ENCODE data around the gene NRXN3.

Gene NRXN3

DNA sequence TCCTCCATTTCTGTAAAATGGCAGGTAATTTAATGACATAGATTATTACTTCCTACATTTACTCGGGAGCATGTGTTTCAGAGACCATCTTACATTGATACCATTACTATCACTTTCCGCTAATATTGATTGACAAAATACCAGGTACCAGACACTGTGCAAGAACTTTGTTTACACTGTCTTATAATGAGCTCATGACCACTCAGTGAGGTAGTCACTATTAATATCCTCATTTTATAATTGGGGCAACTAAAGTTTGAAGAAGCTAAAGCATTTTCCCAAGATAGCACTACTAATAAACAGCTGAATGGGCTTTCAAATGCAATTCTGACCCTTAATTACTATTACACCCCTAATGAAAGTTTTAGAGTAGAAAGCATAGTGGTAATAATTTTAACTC is 1306.4 kb downstream of the NRXN3 start:
- WGBS (ENCODE audit: insufficient coverage), result 94% methylated on average over 2 of the region's 2 CpGs
- CTCF ChIA-PET, result no interaction called here
- DNase-seq, result no peak
- no peaks in the 10 kb centered on the region for H3K27me3 ChIP-seq (replicated peaks in 2 of 5; ENCODE audit: control insufficient read depth in 4 of 5, insufficient read depth in 5 of 5, low read length in 4 of 5)
- no peak overlapping the region for H3K27ac ChIP-seq (ENCODE audit: insufficient read depth in 1 of 2, low read depth in 1 of 2, low read length in 2 of 2, poor library complexity in 1 of 2, severe bottlenecking in 2 of 2)
- H3K4me1 ChIP-seq (ENCODE audit: control extremely low read depth in 1 of 4, control insufficient read depth in 4 of 4, insufficient read depth in 4 of 4, low read length in 3 of 4), result no peaks in the 10 kb centered on the region
- POLR2A ChIA-PET, result no interaction called here
- H3K4me3 ChIP-seq (ENCODE audit: control insufficient read depth in 1 of 7, extremely low read depth in 1 of 7, insufficient read depth in 4 of 7, low read depth in 2 of 7, low read length in 6 of 7), result no peak overlapping the region
- H3K9me3 ChIP-seq (ENCODE audit: control extremely low read depth in 1 of 5, control insufficient read depth in 4 of 5, insufficient read depth in 2 of 5, low read depth in 1 of 5, low read length in 4 of 5), result no peaks in the 10 kb centered on the region
- H3K36me3 ChIP-seq (ENCODE audit: control insufficient read depth in 4 of 4, insufficient read depth in 4 of 4, low read length in 3 of 4), result no peaks in the 10 kb centered on the region

DNA sequence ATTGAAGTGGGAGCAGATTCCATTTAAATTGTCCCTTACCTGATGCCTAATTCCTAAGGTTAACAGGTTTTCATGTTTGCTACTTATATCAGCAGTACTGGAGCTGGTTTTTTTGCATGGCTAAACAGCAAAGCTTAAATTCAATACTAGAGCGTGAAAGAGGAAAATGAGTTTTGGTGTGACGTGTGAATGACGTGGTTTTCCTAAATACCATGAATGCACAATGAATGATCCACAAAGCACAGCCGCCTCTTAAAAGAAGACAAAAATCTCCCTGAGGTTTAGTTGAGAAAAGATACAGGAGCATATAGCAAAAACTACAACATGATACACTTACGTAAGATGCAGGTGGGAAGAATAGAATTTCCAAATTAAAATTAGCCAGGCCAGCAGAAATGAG is 1310.0 kb downstream of the NRXN3 start:
- WGBS (ENCODE audit: insufficient coverage), result 100% methylated on average over 2 of the region's 5 CpGs
- CTCF ChIA-PET, result no interaction called here
- POLR2A ChIA-PET, result no interaction called here
- Histone ChIP-seq H3K9me3 (ENCODE audit: control extremely low read depth in 1 of 5, control insufficient read depth in 4 of 5, insufficient read depth in 2 of 5, low read depth in 1 of 5, low read length in 4 of 5) (no peaks in the 10 kb centered on the region), H3K36me3 (ENCODE audit: control insufficient read depth in 4 of 4, insufficient read depth in 4 of 4, low read length in 3 of 4) (no peaks in the 10 kb centered on the region), H3K27me3 (replicated peaks in 2 of 5; ENCODE audit: control insufficient read depth in 4 of 5, insufficient read depth in 5 of 5, low read length in 4 of 5) (no peaks in the 10 kb centered on the region), H3K4me3 (ENCODE audit: control insufficient read depth in 1 of 7, extremely low read depth in 1 of 7, insufficient read depth in 4 of 7, low read depth in 2 of 7, low read length in 6 of 7) (no peak overlapping the region), H3K4me1 (ENCODE audit: control extremely low read depth in 1 of 4, control insufficient read depth in 4 of 4, insufficient read depth in 4 of 4, low read length in 3 of 4) (no peaks in the 10 kb centered on the region), H3K27ac (ENCODE audit: insufficient read depth in 1 of 2, low read depth in 1 of 2, low read length in 2 of 2, poor library complexity in 1 of 2, severe bottlenecking in 2 of 2) (no peak overlapping the region)
- DNase-seq, result no peak

DNA sequence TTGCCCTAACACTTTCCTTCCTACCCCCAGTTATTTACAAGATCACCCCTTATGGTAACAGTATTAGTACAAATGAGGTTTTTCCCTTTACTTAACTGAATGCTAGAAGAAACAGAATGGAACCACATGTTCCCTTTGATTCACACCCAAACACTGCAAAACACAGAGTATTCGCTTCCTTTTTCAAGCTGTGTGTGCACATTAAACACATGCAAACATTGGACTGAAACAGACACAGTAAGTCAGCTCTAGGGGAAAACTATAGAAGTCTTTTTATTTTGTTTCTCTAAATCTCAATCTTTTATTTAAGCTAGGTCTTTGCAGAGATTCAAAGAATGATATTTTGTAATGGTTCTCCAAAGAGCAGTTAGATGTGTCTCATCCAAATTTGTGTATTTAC is 1312.7 kb downstream of the NRXN3 start:
- no peak for DNase-seq
- Histone ChIP-seq H3K27me3 (replicated peaks in 2 of 5; ENCODE audit: control insufficient read depth in 4 of 5, insufficient read depth in 5 of 5, low read length in 4 of 5) (no peaks in the 10 kb centered on the region), H3K4me1 (ENCODE audit: control extremely low read depth in 1 of 4, control insufficient read depth in 4 of 4, insufficient read depth in 4 of 4, low read length in 3 of 4) (no peaks in the 10 kb centered on the region), H3K4me3 (ENCODE audit: control insufficient read depth in 1 of 7, extremely low read depth in 1 of 7, insufficient read depth in 4 of 7, low read depth in 2 of 7, low read length in 6 of 7) (no peak overlapping the region), H3K9me3 (ENCODE audit: control extremely low read depth in 1 of 5, control insufficient read depth in 4 of 5, insufficient read depth in 2 of 5, low read depth in 1 of 5, low read length in 4 of 5) (peaks cover 0 to 1% (median 0%) of the 10 kb centered on the region in 5 experiments), H3K36me3 (ENCODE audit: control insufficient read depth in 4 of 4, insufficient read depth in 4 of 4, low read length in 3 of 4) (no peaks in the 10 kb centered on the region), H3K27ac (ENCODE audit: insufficient read depth in 1 of 2, low read depth in 1 of 2, low read length in 2 of 2, poor library complexity in 1 of 2, severe bottlenecking in 2 of 2) (no peak overlapping the region)
- ChIA-PET POLR2A (no interaction called here), CTCF (no interaction called here)
- no CpG with 5 or more reads among the region's 1 CpG for WGBS (ENCODE audit: insufficient coverage)

DNA sequence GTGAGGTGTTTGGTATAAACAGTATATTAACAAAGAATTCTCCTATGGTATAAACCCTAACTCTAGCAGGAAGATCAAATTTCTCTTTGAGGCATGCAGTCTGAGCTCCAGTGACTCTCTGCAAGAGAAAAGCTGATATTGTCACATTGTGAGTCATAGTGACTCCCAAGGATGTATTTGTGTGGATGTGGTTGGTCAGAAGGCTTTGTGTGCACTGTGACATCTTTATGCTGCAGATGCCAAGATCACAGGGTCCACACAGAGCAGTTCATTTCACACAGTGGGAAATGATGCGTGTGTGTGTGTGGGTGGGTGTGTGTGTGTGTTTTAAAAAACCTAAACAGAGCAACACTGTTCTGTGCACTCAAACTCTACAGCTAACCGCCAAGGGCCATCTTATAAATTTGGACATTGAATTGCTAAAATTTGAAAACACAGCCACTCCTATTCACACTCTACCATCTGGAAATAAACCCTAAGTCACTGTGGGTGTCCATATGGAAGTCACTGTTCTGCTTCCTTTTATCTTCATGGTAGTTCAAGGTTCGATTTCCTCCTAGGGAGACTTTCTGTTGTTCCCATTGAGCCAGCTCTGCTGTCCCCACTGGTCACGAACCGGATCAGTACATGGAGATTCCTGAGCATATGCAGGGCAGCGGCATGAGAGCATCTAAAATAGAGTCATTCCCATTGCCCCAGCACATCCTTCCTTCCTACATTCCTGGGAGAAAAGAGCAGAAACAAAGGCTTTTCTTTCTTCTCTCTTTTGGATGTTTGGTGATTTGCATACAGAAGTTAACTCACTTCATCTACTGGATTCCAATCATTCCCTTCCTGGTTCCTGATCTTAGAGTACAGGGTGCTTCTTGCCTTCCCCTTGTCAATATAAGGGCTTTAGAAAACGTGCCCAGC is 1313.6 kb downstream of the NRXN3 start:
- no peaks in the 10 kb centered on the region for H3K27me3 ChIP-seq (replicated peaks in 2 of 5; ENCODE audit: control insufficient read depth in 4 of 5, insufficient read depth in 5 of 5, low read length in 4 of 5)
- WGBS (ENCODE audit: insufficient coverage), result 92% methylated on average over 5 of the region's 7 CpGs
- no peaks in the 10 kb centered on the region for H3K4me1 ChIP-seq (ENCODE audit: control extremely low read depth in 1 of 4, control insufficient read depth in 4 of 4, insufficient read depth in 4 of 4, low read length in 3 of 4)
- POLR2A ChIA-PET, result no interaction called here
- no peaks in the 10 kb centered on the region for H3K36me3 ChIP-seq (ENCODE audit: control insufficient read depth in 4 of 4, insufficient read depth in 4 of 4, low read length in 3 of 4)
- peaks cover 0 to 1% (median 0%) of the 10 kb centered on the region in 5 experiments for H3K9me3 ChIP-seq (ENCODE audit: control extremely low read depth in 1 of 5, control insufficient read depth in 4 of 5, insufficient read depth in 2 of 5, low read depth in 1 of 5, low read length in 4 of 5)
- DNase-seq, result no peak
- CTCF ChIA-PET, result no interaction called here
- H3K27ac ChIP-seq (ENCODE audit: insufficient read depth in 1 of 2, low read depth in 1 of 2, low read length in 2 of 2, poor library complexity in 1 of 2, severe bottlenecking in 2 of 2), result no peak overlapping the region
- H3K4me3 ChIP-seq (ENCODE audit: control insufficient read depth in 1 of 7, extremely low read depth in 1 of 7, insufficient read depth in 4 of 7, low read depth in 2 of 7, low read length in 6 of 7), result no peak overlapping the region

DNA sequence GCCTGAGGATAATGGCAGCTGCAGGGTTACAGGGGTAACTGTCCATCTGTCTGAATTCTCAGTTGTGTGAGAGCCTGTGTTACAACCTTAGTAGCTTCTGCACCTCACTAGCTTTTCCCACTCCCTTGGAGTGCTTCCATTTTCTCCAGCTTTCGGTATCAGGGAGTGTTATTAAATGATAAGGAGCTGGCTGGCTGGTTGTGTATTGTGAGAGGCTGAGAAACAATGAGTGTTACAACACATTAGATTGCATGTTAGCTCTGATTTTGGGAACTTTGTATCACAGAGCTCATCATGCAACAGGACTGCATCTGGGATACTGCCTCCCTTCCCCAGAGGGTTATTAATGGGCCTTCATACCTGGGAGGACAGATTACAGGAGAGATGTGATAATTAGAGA is 1317.5 kb downstream of the NRXN3 start:
- DNase-seq, result no peak
- H3K4me1 ChIP-seq (ENCODE audit: control extremely low read depth in 1 of 4, control insufficient read depth in 4 of 4, insufficient read depth in 4 of 4, low read length in 3 of 4), result no peaks in the 10 kb centered on the region
- H3K4me3 ChIP-seq (ENCODE audit: control insufficient read depth in 1 of 7, extremely low read depth in 1 of 7, insufficient read depth in 4 of 7, low read depth in 2 of 7, low read length in 6 of 7), result no peak overlapping the region
- H3K27ac ChIP-seq (ENCODE audit: insufficient read depth in 1 of 2, low read depth in 1 of 2, low read length in 2 of 2, poor library complexity in 1 of 2, severe bottlenecking in 2 of 2), result no peak overlapping the region
- POLR2A ChIA-PET, result no interaction called here
- H3K36me3 ChIP-seq (ENCODE audit: control insufficient read depth in 4 of 4, insufficient read depth in 4 of 4, low read length in 3 of 4), result no peaks in the 10 kb centered on the region
- H3K27me3 ChIP-seq (replicated peaks in 2 of 5; ENCODE audit: control insufficient read depth in 4 of 5, insufficient read depth in 5 of 5, low read length in 4 of 5), result no peaks in the 10 kb centered on the region
- peaks cover 0 to 1% (median 0%) of the 10 kb centered on the region in 5 experiments for H3K9me3 ChIP-seq (ENCODE audit: control extremely low read depth in 1 of 5, control insufficient read depth in 4 of 5, insufficient read depth in 2 of 5, low read depth in 1 of 5, low read length in 4 of 5)
- CTCF ChIA-PET, result interaction anchor here (1.1 kb wide), 1 partner anchor 20 kb away, joined by 3 read pairs; no protein-coding TSS in a partner anchor
- no CpG with 5 or more reads among the region's 1 CpG for whole genome bisulfite sequencing (ENCODE audit: insufficient coverage)

DNA sequence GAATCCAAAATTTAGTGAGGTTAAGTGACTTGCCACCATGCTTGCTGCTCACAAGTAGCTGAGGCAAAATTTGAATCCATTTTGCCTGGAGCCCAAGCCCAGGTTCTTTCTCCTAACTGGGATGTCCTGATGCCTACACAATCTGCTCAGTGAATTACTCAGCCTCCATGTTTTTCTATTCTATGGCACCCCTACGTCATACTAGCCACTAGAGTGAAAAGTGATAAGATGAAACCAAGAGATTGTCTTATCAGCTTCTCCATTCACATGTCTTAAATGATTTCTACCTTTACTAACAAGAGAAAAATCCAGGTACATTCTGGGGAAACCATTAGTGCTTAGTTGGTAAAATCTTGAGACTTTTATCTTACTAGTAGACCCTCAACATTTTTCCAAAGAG is 1321.0 kb downstream of the NRXN3 start:
- no peaks in the 10 kb centered on the region for H3K36me3 ChIP-seq (ENCODE audit: control insufficient read depth in 4 of 4, insufficient read depth in 4 of 4, low read length in 3 of 4)
- H3K9me3 ChIP-seq (ENCODE audit: control extremely low read depth in 1 of 5, control insufficient read depth in 4 of 5, insufficient read depth in 2 of 5, low read depth in 1 of 5, low read length in 4 of 5), result peaks cover 0 to 1% (median 0%) of the 10 kb centered on the region in 5 experiments
- 60% methylated on average over 1 of the region's 1 CpG for WGBS (ENCODE audit: insufficient coverage)
- DNase-seq, result no peak
- no peak overlapping the region for H3K27ac ChIP-seq (ENCODE audit: insufficient read depth in 1 of 2, low read depth in 1 of 2, low read length in 2 of 2, poor library complexity in 1 of 2, severe bottlenecking in 2 of 2)
- CTCF ChIA-PET, result no interaction called here
- H3K4me3 ChIP-seq (ENCODE audit: control insufficient read depth in 1 of 7, extremely low read depth in 1 of 7, insufficient read depth in 4 of 7, low read depth in 2 of 7, low read length in 6 of 7), result no peak overlapping the region
- no peaks in the 10 kb centered on the region for H3K4me1 ChIP-seq (ENCODE audit: control extremely low read depth in 1 of 4, control insufficient read depth in 4 of 4, insufficient read depth in 4 of 4, low read length in 3 of 4)
- POLR2A ChIA-PET, result no interaction called here
- no peaks in the 10 kb centered on the region for H3K27me3 ChIP-seq (replicated peaks in 2 of 5; ENCODE audit: control insufficient read depth in 4 of 5, insufficient read depth in 5 of 5, low read length in 4 of 5)

DNA sequence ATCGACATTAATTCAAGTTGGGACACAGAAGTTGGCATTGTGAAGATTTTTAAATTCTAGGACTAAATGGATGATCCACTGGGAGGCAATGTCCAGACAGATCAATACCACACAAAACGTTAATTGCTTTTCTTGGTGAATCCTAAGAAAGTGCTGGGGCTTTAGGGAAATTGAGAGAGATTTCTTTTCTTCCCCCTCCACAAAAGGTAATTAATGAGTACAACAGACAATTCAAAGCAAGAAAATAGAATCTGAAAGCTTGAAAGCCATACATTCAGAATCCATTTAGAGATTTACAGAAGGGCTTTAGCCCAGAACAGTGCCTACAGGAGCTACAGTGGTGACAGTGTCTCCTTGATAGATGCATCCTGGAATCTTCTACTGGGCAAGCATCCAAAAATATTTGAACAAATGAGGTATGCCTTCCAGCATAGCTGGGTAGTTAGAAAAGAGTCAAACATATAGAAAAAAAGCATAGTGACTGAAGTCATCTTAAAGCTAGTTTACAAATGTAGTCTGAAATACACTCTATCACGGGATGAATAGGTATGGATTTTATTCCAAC is 1323.0 kb downstream of the NRXN3 start:
- Histone ChIP-seq H3K9me3 (ENCODE audit: control extremely low read depth in 1 of 5, control insufficient read depth in 4 of 5, insufficient read depth in 2 of 5, low read depth in 1 of 5, low read length in 4 of 5) (peaks cover 0 to 3% (median 0%) of the 10 kb centered on the region in 5 experiments), H3K4me3 (ENCODE audit: control insufficient read depth in 1 of 7, extremely low read depth in 1 of 7, insufficient read depth in 4 of 7, low read depth in 2 of 7, low read length in 6 of 7) (no peak overlapping the region), H3K4me1 (ENCODE audit: control extremely low read depth in 1 of 4, control insufficient read depth in 4 of 4, insufficient read depth in 4 of 4, low read length in 3 of 4) (no peaks in the 10 kb centered on the region), H3K36me3 (ENCODE audit: control insufficient read depth in 4 of 4, insufficient read depth in 4 of 4, low read length in 3 of 4) (no peaks in the 10 kb centered on the region), H3K27ac (ENCODE audit: insufficient read depth in 1 of 2, low read depth in 1 of 2, low read length in 2 of 2, poor library complexity in 1 of 2, severe bottlenecking in 2 of 2) (no peak overlapping the region), H3K27me3 (replicated peaks in 2 of 5; ENCODE audit: control insufficient read depth in 4 of 5, insufficient read depth in 5 of 5, low read length in 4 of 5) (no peaks in the 10 kb centered on the region)
- POLR2A ChIA-PET, result no interaction called here
- 100% methylated on average over 2 of the region's 3 CpGs for WGBS (ENCODE audit: insufficient coverage)
- CTCF ChIA-PET, result no interaction called here
- no peak for DNase-seq

All from common myeloid progenitor, CD34-positive (primary cell).